GM23338 (cell line): ENCODE data around the gene MARK2.

ENCODE experiments used
- CREB1 ChIP-seq: fragments of 250-450 bp; sonication (Bioruptor Pico); IDR thresholded peaks from 2 replicates; pipeline ENCODE4 v1.5.0; 2020; ENCODE audit warnings: low read depth, mild to moderate bottlenecking, moderate library complexity
- EZH2 ChIP-seq: fragments of 200-600 bp; sonication (generic); IDR thresholded peaks from one replicate; pipeline ENCODE4 v1.8.0; 2017; ENCODE audit warnings: antibody characterized with exemption, mild to moderate bottlenecking, low read depth; ENCODE audit not compliant: unreplicated experiment
- EZH2phosphoT487 ChIP-seq: fragments of 200-600 bp; sonication (generic); IDR thresholded peaks from one replicate; pipeline ENCODE4 v1.8.1; 2018; ENCODE audit warnings: antibody characterized with exemption; ENCODE audit not compliant: unreplicated experiment
- JUNB ChIP-seq: IDR thresholded peaks from one replicate; pipeline ENCODE4 v1.6.1; 2016; ENCODE audit warnings: antibody characterized with exemption; ENCODE audit not compliant: unreplicated experiment
- NANOG ChIP-seq: IDR thresholded peaks from 2 replicates; pipeline ENCODE4 v1.6.1; 2016; ENCODE audit warnings: antibody characterized with exemption, borderline replicate concordance
- POLR2AphosphoS5 ChIP-seq: IDR thresholded peaks from 2 replicates; pipeline ENCODE4 v1.6.1; 2016; ENCODE audit warnings: antibody characterized with exemption, low read depth
- TF ChIP-seq, protein P1 (sequence below), 2 experiments: fragments of 200-600 bp in 1 of 2; sonication (generic) in 1 of 2; conservative IDR thresholded peaks; 2 replicates each; pipeline versions ENCODE4 v1.5.1 to v1.6.1; 2016 to 2017; ENCODE audit warnings: antibody characterized with exemption in 2 of 2, low read depth in 2 of 2, mild to moderate bottlenecking in 2 of 2, moderate library complexity in 1 of 2
- TF ChIP-seq, protein P2 (sequence below): IDR thresholded peaks from 2 replicates; pipeline ENCODE4 v1.6.1; 2016; ENCODE audit warnings: antibody characterized with exemption

DNA sequence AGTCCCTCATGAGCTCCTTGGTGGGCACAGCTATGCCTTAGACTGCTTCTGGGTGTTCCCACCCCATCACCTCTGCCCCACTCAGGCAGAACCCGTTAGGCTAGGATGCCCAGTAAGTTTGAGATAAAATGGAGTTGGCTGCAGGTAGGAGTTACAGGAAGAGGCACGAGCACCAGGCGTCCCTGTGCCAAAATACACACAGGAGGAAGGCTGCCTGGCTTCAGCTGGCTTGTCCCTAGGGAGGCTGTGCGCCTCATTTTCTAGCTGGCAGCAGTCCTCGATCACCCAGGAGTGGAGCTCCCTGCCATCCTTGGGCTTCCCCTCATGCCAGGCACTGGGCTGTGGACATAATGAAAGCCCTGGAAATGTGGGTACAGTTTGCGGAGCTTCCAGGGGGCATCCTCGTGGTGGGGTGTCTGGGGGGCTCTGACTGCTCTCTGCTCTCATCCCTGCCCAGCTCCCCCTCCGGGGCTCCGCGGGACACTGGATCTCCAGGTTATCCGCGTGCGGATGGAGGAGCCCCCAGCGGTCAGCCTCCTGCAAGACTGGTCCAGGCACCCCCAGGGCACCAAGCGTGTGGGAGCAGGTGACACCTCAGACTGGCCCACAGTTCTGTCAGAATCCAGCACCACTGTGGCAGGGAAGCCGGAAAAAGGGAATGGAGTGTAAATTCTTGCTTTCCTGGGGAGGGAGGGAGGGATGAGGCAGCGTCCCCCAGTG lies 12.3 kb upstream of the MARK2 start:
- TF ChIP-seq, protein P1, sequence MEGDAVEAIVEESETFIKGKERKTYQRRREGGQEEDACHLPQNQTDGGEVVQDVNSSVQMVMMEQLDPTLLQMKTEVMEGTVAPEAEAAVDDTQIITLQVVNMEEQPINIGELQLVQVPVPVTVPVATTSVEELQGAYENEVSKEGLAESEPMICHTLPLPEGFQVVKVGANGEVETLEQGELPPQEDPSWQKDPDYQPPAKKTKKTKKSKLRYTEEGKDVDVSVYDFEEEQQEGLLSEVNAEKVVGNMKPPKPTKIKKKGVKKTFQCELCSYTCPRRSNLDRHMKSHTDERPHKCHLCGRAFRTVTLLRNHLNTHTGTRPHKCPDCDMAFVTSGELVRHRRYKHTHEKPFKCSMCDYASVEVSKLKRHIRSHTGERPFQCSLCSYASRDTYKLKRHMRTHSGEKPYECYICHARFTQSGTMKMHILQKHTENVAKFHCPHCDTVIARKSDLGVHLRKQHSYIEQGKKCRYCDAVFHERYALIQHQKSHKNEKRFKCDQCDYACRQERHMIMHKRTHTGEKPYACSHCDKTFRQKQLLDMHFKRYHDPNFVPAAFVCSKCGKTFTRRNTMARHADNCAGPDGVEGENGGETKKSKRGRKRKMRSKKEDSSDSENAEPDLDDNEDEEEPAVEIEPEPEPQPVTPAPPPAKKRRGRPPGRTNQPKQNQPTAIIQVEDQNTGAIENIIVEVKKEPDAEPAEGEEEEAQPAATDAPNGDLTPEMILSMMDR (conservative IDR thresholded peaks at IDR 0.05; ENCODE audit: low read depth in 2 of 2): no peak
- TF ChIP-seq EZH2phosphoT487 (no peak), JUNB (no peak), POLR2AphosphoS5 (no peak), NANOG (no peak), EZH2 (no peak), CREB1 (CRISPR knock-in tag) (no peak)
- TF ChIP-seq, protein P2, sequence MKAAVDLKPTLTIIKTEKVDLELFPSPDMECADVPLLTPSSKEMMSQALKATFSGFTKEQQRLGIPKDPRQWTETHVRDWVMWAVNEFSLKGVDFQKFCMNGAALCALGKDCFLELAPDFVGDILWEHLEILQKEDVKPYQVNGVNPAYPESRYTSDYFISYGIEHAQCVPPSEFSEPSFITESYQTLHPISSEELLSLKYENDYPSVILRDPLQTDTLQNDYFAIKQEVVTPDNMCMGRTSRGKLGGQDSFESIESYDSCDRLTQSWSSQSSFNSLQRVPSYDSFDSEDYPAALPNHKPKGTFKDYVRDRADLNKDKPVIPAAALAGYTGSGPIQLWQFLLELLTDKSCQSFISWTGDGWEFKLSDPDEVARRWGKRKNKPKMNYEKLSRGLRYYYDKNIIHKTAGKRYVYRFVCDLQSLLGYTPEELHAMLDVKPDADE: no peak
